Memory B cell (primary cell): ENCODE measurements around the gene C1orf115.
"Not testable (repeated sequence)": the region's sequence is repeated elsewhere in the genome, so short reads cannot be mapped to it uniquely, and the experiment has no call there.

Source experiments
- ATAC-seq: fragments of 150-1000 bp; cut with Tn5 transposase; 2 replicates; pipeline ENCODE4 v1.10.0; 2021; ENCODE audit warnings: low read depth, mild to moderate bottlenecking, moderate library complexity
- DNase-seq, 2 donors: peaks; one replicate each; pipeline ENCODE4 v3.0.0; 2022; ENCODE audit warnings: low spot score in 2 of 2
- H3K27ac Mint-ChIP-seq: one replicate; pipeline ENCODE4 v1.8.0; 2022; ENCODE audit warnings: mild to moderate bottlenecking, moderate library complexity, mixed read lengths
- H3K27me3 Mint-ChIP-seq: one replicate; pipeline ENCODE4 v1.8.0; 2022; ENCODE audit warnings: mixed read lengths
- H3K36me3 Mint-ChIP-seq: one replicate; pipeline ENCODE4 v1.8.0; 2022; ENCODE audit warnings: mild to moderate bottlenecking, mixed read lengths
- H3K4me1 Mint-ChIP-seq: one replicate; pipeline ENCODE4 v1.8.0; 2022; ENCODE audit warnings: mixed read lengths
- H3K4me3 Mint-ChIP-seq: one replicate; pipeline ENCODE4 v1.8.0; 2022; ENCODE audit warnings: mild to moderate bottlenecking, moderate library complexity, mixed read lengths
- H3K9me3 Mint-ChIP-seq: one replicate; pipeline ENCODE4 v1.8.0; 2022; ENCODE audit warnings: mixed read lengths

Gene C1orf115

GRCh38 chr1:220721266-220721665 is 31.1 kb downstream of the C1orf115 start:
- H3K4me3 Mint-ChIP-seq, H3K27ac Mint-ChIP-seq, H3K9me3 Mint-ChIP-seq, H3K27me3 Mint-ChIP-seq, ATAC-seq, DNase-seq, H3K36me3 Mint-ChIP-seq: not testable (repeated sequence)
- peaks cover 12% of the 10 kb centered on the region for H3K4me1 Mint-ChIP-seq

- DNase-seq, result no peak
- no peak overlapping the region for H3K4me3 Mint-ChIP-seq
Observed at GRCh38 chr1:220726634-220727033, 36.5 kb downstream of the C1orf115 start.

GRCh38 chr1:220727519-220727918 is 37.4 kb downstream of the C1orf115 start:
- no peaks in the 10 kb centered on the region for H3K27me3 Mint-ChIP-seq
- no peak for DNase-seq
- H3K9me3 Mint-ChIP-seq, result no peaks in the 10 kb centered on the region
- no peak overlapping the region for H3K4me3 Mint-ChIP-seq
- H3K36me3 Mint-ChIP-seq, result no peaks in the 10 kb centered on the region
- no peak overlapping the region for H3K27ac Mint-ChIP-seq
- ATAC-seq, result no peak
- H3K4me1 Mint-ChIP-seq, result peaks cover under 1% of the 10 kb centered on the region

More at GRCh38 chr1:220726634-220727033, 36.5 kb downstream of the C1orf115 start:
- no peaks in the 10 kb centered on the region for H3K4me1 Mint-ChIP-seq
- H3K36me3 Mint-ChIP-seq, result no peaks in the 10 kb centered on the region
- no peaks in the 10 kb centered on the region for H3K9me3 Mint-ChIP-seq
- no peaks in the 10 kb centered on the region for H3K27me3 Mint-ChIP-seq
- no peak overlapping the region for H3K27ac Mint-ChIP-seq
- ATAC-seq, result no peak

- no peak overlapping the region for H3K4me3 Mint-ChIP-seq
- H3K9me3 Mint-ChIP-seq, result no peaks in the 10 kb centered on the region
- no peaks in the 10 kb centered on the region for H3K36me3 Mint-ChIP-seq
- no peaks in the 10 kb centered on the region for H3K27me3 Mint-ChIP-seq
- H3K27ac Mint-ChIP-seq, result no peak overlapping the region
- DNase-seq (no peak), ATAC-seq (no peak)
- peaks cover 5% of the 10 kb centered on the region for H3K4me1 Mint-ChIP-seq
Observed at GRCh38 chr1:220730486-220730885, 40.3 kb downstream of the C1orf115 start.

- H3K4me1 Mint-ChIP-seq, result peaks cover 9% of the 10 kb centered on the region
- H3K27me3 Mint-ChIP-seq, result no peaks in the 10 kb centered on the region
- no peaks in the 10 kb centered on the region for H3K9me3 Mint-ChIP-seq
- peak overlapping the region; percentile 8 for H3K27ac Mint-ChIP-seq
- DNase-seq, result no peak
- no peak for ATAC-seq
- H3K36me3 Mint-ChIP-seq, result no peaks in the 10 kb centered on the region
- no peak overlapping the region for H3K4me3 Mint-ChIP-seq
Observed at GRCh38 chr1:220732137-220732536, 42.0 kb downstream of the C1orf115 start.

- Mint-ChIP-seq H3K4me1 (peaks cover 13% of the 10 kb centered on the region), H3K4me3 (no peak overlapping the region), H3K27me3 (no peaks in the 10 kb centered on the region), H3K27ac (peak overlapping the region; percentile 8), H3K9me3 (no peaks in the 10 kb centered on the region), H3K36me3 (no peaks in the 10 kb centered on the region)
- ATAC-seq (no peak), DNase-seq (no peak)
Observed at GRCh38 chr1:220732621-220733020, 42.5 kb downstream of the C1orf115 start.

GRCh38 chr1:220733086-220733601 is 43.0 kb downstream of the C1orf115 start:
- H3K27ac Mint-ChIP-seq, result peak overlapping the region; percentile 8

GRCh38 chr1:220734571-220735326 is 44.6 kb downstream of the C1orf115 start:
- H3K27me3 Mint-ChIP-seq, result no peaks in the 10 kb centered on the region
- ATAC-seq, result no peak
- no peak for DNase-seq
- H3K4me3 Mint-ChIP-seq, result no peak overlapping the region
- H3K9me3 Mint-ChIP-seq, result no peaks in the 10 kb centered on the region
- H3K27ac Mint-ChIP-seq, result no peak overlapping the region
- H3K4me1 Mint-ChIP-seq, result peaks cover 13% of the 10 kb centered on the region
- H3K36me3 Mint-ChIP-seq, result no peaks in the 10 kb centered on the region

More at GRCh38 chr1:220733086-220733601, 43.0 kb downstream of the C1orf115 start:
- peak; percentile 94 for ATAC-seq
- peak; percentile 87 to 91 for DNase-seq
- Mint-ChIP-seq H3K4me3 (peak overlapping the region; percentile 41), H3K9me3 (no peaks in the 10 kb centered on the region), H3K27me3 (no peaks in the 10 kb centered on the region), H3K36me3 (no peaks in the 10 kb centered on the region), H3K4me1 (peaks cover 13% of the 10 kb centered on the region)

GRCh38 chr1:220736283-220736682 is 46.1 kb downstream of the C1orf115 start:
- not testable (repeated sequence) for H3K27ac Mint-ChIP-seq, H3K9me3 Mint-ChIP-seq, ATAC-seq, H3K36me3 Mint-ChIP-seq, H3K4me3 Mint-ChIP-seq, DNase-seq, H3K27me3 Mint-ChIP-seq
- H3K4me1 Mint-ChIP-seq, result peaks cover 13% of the 10 kb centered on the region

GRCh38 chr1:220741349-220741748 is 51.2 kb downstream of the C1orf115 start:
- DNase-seq (no peak), ATAC-seq (no peak)
- no peaks in the 10 kb centered on the region for H3K9me3 Mint-ChIP-seq
- H3K36me3 Mint-ChIP-seq, result no peaks in the 10 kb centered on the region
- H3K4me1 Mint-ChIP-seq, result peaks cover 8% of the 10 kb centered on the region
- no peak overlapping the region for H3K4me3 Mint-ChIP-seq
- H3K27ac Mint-ChIP-seq, result no peak overlapping the region
- peaks cover 4% of the 10 kb centered on the region for H3K27me3 Mint-ChIP-seq

GRCh38 chr1:220741825-220742224 is 51.7 kb downstream of the C1orf115 start:
- Mint-ChIP-seq H3K9me3 (no peaks in the 10 kb centered on the region), H3K36me3 (no peaks in the 10 kb centered on the region), H3K4me1 (peaks cover 6% of the 10 kb centered on the region), H3K27ac (no peak overlapping the region), H3K4me3 (no peak overlapping the region), H3K27me3 (peaks cover 6% of the 10 kb centered on the region)
- ATAC-seq (no peak), DNase-seq (no peak)

- Mint-ChIP-seq H3K4me1 (peaks cover 3% of the 10 kb centered on the region), H3K36me3 (no peaks in the 10 kb centered on the region), H3K27me3 (peaks cover 8% of the 10 kb centered on the region), H3K4me3 (no peak overlapping the region), H3K27ac (no peak overlapping the region), H3K9me3 (no peaks in the 10 kb centered on the region)
- DNase-seq (no peak), ATAC-seq (no peak)
Observed at GRCh38 chr1:220742520-220742919, 52.4 kb downstream of the C1orf115 start.

- no peak for ATAC-seq
- no peaks in the 10 kb centered on the region for H3K36me3 Mint-ChIP-seq
Observed at GRCh38 chr1:220746851-220747250, 56.7 kb downstream of the C1orf115 start.

GRCh38 chr1:220747437-220748088 is 57.4 kb downstream of the C1orf115 start:
- peaks cover 8% of the 10 kb centered on the region for H3K27me3 Mint-ChIP-seq
- H3K4me3 Mint-ChIP-seq, result peak overlapping the region; percentile 82
- no peak for DNase-seq
- peak overlapping the region; percentile 52 for H3K27ac Mint-ChIP-seq
- H3K36me3 Mint-ChIP-seq, result no peaks in the 10 kb centered on the region
- ATAC-seq, result no peak
- no peaks in the 10 kb centered on the region for H3K9me3 Mint-ChIP-seq
- peaks cover 12% of the 10 kb centered on the region for H3K4me1 Mint-ChIP-seq

More at GRCh38 chr1:220746851-220747250, 56.7 kb downstream of the C1orf115 start:
- H3K4me1 Mint-ChIP-seq, result peaks cover 12% of the 10 kb centered on the region
- no peak overlapping the region for H3K4me3 Mint-ChIP-seq
- no peak for DNase-seq
- H3K27ac Mint-ChIP-seq, result no peak overlapping the region
- H3K9me3 Mint-ChIP-seq, result no peaks in the 10 kb centered on the region
- H3K27me3 Mint-ChIP-seq, result peaks cover 8% of the 10 kb centered on the region
